GM12864 (cell line): ENCODE measurements around the gene CTTN.

Experiments
- DNase-seq: peaks from one replicate; pipeline ENCODE4 v3.0.0-alpha.2; 2011; ENCODE audit warnings: low read depth
- H3K4me3 ChIP-seq: 2 replicates; pipeline ENCODE4 v1.5.1; 2011; ENCODE audit warnings: mild to moderate bottlenecking, low read depth, low read length, control low read depth
- TF ChIP-seq, protein P1 (sequence below): IDR thresholded peaks from 2 replicates; pipeline ENCODE4 v1.5.1; 2011; ENCODE audit warnings: low read depth, mild to moderate bottlenecking, moderate library complexity, low read length, control low read depth, inconsistent platforms; ENCODE audit errors: missing control alignments

CTTN gene

DNA sequence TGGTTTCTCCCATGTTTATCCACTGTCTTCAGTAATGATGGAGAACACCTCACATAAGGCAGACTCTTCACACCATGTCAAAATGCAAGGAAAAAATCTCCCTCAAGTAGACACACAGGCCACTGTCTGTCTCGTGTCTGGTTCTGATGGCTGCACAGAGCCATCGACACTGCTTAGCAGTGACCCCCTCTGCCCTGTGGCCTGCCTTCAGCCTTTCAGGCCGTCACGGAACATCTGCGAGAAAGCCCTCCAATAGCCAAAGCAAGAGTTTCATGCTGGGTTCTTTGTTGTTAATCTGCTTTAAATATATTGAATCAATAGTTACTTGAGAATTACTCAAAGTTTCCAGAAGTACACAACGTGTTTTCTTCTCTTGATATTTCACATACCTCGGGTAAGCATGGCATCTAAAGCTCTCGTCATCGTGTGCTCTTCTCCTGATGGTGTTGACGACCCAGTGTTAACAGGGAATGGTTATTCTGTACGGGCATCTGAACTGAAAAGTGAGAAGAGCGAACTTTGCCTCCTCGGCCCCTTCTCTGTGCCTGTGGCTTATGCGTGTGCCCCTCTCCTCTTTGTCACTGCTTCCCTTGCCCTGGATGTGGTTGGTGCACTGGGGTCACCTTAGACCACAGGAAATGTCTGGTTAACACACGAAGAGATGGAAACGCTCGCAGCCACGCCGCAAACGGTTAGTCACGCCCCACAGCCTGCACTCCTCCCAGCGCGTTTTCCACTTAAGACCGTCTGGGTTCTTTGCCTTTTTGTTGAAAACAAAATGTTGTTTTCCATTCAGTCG, 33.4 kb upstream of the CTTN start:
- TF ChIP-seq, protein P1, sequence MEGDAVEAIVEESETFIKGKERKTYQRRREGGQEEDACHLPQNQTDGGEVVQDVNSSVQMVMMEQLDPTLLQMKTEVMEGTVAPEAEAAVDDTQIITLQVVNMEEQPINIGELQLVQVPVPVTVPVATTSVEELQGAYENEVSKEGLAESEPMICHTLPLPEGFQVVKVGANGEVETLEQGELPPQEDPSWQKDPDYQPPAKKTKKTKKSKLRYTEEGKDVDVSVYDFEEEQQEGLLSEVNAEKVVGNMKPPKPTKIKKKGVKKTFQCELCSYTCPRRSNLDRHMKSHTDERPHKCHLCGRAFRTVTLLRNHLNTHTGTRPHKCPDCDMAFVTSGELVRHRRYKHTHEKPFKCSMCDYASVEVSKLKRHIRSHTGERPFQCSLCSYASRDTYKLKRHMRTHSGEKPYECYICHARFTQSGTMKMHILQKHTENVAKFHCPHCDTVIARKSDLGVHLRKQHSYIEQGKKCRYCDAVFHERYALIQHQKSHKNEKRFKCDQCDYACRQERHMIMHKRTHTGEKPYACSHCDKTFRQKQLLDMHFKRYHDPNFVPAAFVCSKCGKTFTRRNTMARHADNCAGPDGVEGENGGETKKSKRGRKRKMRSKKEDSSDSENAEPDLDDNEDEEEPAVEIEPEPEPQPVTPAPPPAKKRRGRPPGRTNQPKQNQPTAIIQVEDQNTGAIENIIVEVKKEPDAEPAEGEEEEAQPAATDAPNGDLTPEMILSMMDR = no peak
- H3K4me3 ChIP-seq = no peak overlapping the region
- no peak for DNase-seq

DNA sequence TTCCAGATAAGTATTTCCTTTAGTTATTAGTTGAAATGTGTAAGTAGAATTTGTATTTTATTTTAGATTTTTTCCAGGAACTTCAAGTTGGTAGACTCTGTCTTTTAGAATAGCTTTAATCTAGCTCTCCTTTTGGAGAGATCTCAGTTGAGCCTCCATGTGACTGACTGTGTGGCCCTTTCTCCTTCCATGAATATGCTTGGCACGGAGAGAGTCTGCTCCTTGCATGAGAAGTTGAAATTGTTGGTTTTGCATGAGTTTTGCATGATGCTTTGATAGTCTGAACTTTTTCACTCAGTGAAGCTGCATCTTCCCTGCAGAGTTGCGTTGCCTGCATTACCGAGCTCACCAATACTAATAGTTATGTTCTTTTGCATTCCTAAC, 32.8 kb upstream of the CTTN start:
- TF ChIP-seq, protein P1 = no peak
- no peak for DNase-seq
- H3K4me3 ChIP-seq = no peak overlapping the region

DNA sequence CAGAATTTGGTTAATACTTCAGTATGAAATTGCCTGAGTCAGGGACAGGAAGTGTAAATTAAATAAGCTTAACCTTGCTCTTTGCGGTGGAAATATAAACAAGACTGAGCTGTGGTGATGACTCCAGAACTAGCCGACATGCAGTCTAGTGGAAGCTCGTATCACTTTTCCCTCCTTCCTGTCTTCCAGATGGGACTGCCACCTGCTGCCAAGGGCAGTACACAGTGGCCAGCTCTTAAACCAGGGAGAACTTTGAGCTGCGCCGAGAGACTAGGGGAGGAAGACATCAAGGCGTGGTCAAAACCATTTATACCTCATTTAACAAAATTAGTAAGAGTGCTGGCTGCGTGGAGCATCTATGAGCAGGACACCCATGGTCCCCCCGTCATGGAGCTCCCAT, 31.3 kb upstream of the CTTN start:
- no peak for DNase-seq
- H3K4me3 ChIP-seq = no peak overlapping the region
- TF ChIP-seq, protein P1 = no peak

DNA sequence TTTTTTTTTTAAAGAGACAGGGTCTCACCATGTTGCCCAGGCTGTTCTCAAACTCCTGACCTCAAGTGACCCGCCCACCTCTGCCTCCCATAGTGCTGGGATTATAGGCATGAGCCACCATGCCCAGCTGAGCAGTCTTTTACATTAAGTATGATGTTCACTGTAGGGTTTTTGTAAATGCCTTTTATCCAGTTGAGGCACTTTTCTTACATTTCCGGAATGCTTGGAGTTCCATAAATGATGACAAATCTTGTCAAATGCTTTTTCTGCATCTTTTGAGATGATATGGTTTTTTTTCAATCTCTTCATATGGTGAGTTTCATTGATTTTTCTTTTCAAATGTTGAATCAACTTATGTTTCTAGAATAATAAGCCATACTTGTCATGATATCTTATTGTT, 29.4 kb upstream of the CTTN start:
- H3K4me3 ChIP-seq = no peak overlapping the region
- DNase-seq = no peak

DNA sequence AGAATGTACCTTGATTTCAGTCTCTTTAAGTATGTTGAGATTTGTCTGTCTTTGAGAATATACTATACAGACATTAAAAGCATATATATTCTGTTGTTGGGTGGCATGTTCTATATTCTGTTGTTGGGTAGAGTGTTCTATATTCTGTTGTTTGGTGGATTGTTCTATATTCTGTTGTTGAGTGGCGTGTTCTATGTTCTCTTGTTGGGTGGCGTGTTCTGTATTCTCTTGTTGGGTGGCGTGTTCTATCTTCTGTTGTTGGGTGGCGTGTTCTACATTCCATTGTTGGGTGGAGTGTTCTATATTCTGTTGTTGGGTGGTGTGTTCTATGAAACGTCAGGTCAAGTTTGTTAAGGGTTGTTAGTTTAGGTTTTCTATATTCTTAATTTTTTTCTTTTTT, 27.1 kb upstream of the CTTN start:
- TF ChIP-seq, protein P1 = no peak
- no peak for DNase-seq
- H3K4me3 ChIP-seq = no peak overlapping the region

More for the DNA sequence above, 29.4 kb upstream of the CTTN start:
- TF ChIP-seq, protein P1 = no peak

DNA sequence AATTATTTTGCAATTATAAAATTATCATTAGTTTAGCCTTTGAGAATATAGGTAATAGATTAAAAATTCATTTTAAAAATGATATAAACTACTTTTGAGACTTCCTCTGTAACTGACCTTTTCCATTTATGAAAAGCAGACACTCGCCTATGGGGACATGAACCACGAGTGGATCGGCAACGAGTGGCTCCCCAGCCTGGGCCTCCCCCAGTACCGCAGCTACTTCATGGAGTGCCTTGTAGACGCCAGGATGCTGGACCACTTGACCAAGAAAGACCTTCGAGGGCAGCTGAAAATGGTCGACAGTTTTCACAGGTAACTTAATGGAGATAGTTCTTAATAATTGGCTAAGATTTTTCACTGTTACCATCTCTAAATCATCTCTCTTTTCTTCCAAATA, 26.3 kb upstream of the CTTN start:
- TF ChIP-seq, protein P1 = no peak
- DNase-seq = no peak
- H3K4me3 ChIP-seq = no peak overlapping the region

DNA sequence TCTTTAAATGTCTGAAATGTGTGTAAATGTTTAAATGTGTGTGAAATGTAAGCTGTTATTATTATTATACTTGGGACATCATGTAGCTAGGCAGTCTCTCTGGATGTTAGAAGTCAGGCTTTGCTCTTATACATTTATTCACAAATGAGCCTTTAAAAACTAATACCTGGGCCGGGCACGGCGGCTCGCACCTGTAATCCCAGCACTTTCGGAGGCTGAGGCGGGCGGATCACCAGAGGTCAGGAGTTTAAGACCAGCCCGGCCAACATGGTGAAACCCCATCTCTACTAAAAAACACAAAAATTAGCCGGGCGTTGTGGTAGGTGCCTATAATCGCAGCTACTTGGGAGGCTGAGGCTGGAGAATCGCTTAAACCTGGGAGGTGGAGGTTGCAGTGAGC, 21.7 kb upstream of the CTTN start:
- TF ChIP-seq, protein P1 = no peak
- no peak overlapping the region for H3K4me3 ChIP-seq
- DNase-seq = no peak
